ENCODE data around the gene PANK4.

- no peak for TF ChIP-seq EZH2 (IDR thresholded peaks at IDR 0.05; ENCODE audit: insufficient read depth, low read length)
- no peak for TF ChIP-seq CTCF (IDR thresholded peaks at IDR 0.05; ENCODE audit: insufficient read depth, low read depth, low read length)
Observed at GRCh38 chr1:2544875-2545640, 18.7 kb upstream of the PANK4 start.
